Activated T-cell treated with anti-CD3 and anti-CD28 coated beads, Interleukin-2, amount 50 U/mL, for 72 hours (primary cell): ENCODE results near the gene NPW. TPM values are rescaled to one million over a fixed set of nuclear protein-coding genes. Genes with fewer than 3 reads are reported as not detected.

Source experiments
- ATAC-seq, 2 donors: fragments of 150-1000 bp; cut with Tn5 transposase; replicated peaks in 1 of 2; 2 replicates each; pipeline ENCODE4 v1.10.0; 2021; ENCODE audit warnings: moderate library complexity in 2 of 2, mild to moderate bottlenecking in 1 of 2
- DNase-seq, 2 donors: peaks; one replicate each; pipeline ENCODE4 v3.0.0; 2021 to 2022; ENCODE audit warnings: mixed read lengths in 1 of 2
- H3K27ac Mint-ChIP-seq: one replicate; pipeline ENCODE4 v1.8.0; 2022; ENCODE audit warnings: mild to moderate bottlenecking, moderate library complexity, mixed read lengths
- H3K27me3 Mint-ChIP-seq: one replicate; pipeline ENCODE4 v1.8.0; 2022; ENCODE audit warnings: low read depth, mixed read lengths
- H3K36me3 Mint-ChIP-seq, 2 donors: one replicate each; pipeline ENCODE4 v1.8.0; 2022; ENCODE audit warnings: mixed read lengths in 2 of 2, mild to moderate bottlenecking in 1 of 2; ENCODE audit not compliant: insufficient read depth in 2 of 2
- H3K4me1 Mint-ChIP-seq: one replicate; pipeline ENCODE4 v1.8.0; 2022; ENCODE audit warnings: low read depth, mixed read lengths
- H3K4me3 Mint-ChIP-seq, 2 donors: one replicate each; pipeline ENCODE4 v1.8.0; 2022; ENCODE audit warnings: mild to moderate bottlenecking in 2 of 2, mixed read lengths in 2 of 2, moderate library complexity in 2 of 2
- H3K9me3 Mint-ChIP-seq, 2 donors: one replicate each; pipeline ENCODE4 v1.8.0; 2022; ENCODE audit warnings: mixed read lengths in 2 of 2
- total RNA-seq, 2 donors: library from RNA; stranded (reverse); gene quantifications; one replicate each; pipeline ENCODE4 v1.2.3, GENCODE V29; 2022

NPW gene
- total RNA-seq, 2 donors from 2014 or later: 1.5 to 1.9 TPM

DNA sequence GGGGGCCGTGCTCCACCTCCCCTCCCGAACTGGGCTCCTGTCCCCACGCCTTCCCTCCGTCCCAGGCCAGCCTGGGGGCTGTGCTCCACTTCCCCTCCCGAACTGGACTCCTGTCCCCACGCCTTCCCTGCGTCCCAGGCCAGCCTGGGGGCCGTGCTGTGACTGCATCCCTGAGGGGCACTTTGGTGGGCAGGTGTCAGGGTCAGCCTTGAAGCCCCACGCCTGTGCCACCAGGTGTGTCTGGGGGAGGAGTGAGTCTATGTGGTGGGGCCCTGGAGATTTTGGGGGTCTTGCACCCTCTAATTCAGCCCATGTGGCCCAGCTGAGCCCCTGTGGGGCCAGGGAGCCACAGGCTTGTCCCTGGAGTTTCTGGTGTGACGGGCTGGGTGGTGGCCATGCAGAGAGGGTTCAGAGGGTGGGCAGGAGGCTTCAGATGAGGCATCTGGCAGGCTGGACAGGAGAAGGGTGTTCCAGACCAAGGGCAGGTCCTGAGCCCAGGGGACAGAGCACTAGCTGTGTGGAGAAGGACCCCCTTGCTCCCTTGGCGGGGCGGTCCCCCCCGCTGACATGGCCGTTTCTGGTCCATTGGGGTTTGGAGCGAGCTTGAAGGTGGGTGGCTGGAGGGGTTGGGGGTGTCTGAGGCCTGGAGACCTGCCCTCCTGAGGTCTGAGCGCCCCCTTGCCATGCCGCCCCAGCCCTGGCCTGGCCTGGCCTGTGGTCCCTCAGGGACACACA, 15.3 kb downstream of the NPW start:
- Mint-ChIP-seq H3K36me3 (no peaks in the 10 kb centered on the region), H3K27me3 (no peaks in the 10 kb centered on the region), H3K4me3 (no peak overlapping the region), H3K9me3 (no peaks in the 10 kb centered on the region), H3K27ac (no peak overlapping the region), H3K4me1 (no peaks in the 10 kb centered on the region)
- ATAC-seq (no peak), DNase-seq (no peak)

DNA sequence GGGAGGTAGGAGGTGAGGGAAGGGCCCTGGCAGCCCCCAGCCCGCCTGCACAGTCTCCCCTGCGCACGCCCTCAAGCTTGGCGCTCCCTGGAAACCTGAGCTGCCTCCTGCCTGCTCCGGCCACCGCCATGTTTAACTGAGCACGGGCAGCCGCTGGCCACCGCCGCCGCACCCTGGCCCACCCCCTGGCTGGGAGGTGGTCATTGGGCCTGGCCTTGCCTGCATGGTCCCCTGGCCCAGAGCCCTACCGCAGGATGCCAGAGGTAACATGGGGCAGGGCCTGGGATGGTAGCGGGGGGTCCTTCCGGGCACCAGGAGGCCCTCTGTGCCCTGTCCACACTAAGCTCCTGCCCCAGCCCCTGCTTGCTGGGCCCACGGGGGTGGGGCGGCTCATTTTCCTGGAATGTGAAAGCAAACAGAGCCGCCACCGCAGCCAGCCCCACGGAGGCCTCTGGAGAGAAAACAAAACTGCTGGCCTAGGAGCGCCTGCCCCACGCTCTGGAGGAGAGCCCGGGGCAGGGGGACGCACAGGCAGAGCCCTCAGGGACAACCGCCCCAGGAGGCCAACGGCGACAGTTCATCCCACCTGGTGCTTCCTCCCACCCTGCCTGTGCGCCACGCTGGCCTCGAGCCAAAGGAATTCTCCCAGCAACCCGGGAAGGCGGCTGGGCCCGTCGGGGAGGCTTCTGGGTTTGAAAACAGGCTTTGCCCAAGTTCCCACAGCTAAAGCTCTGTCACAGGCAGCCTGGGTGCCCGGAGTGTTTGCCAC, 16.0 kb downstream of the NPW start:
- H3K36me3 Mint-ChIP-seq: no peaks in the 10 kb centered on the region
- H3K27ac Mint-ChIP-seq: no peak overlapping the region
- H3K4me3 Mint-ChIP-seq: no peak overlapping the region
- ATAC-seq (no peak), DNase-seq (no peak)
- no peaks in the 10 kb centered on the region for H3K27me3 Mint-ChIP-seq
- no peaks in the 10 kb centered on the region for H3K4me1 Mint-ChIP-seq
- no peaks in the 10 kb centered on the region for H3K9me3 Mint-ChIP-seq

DNA sequence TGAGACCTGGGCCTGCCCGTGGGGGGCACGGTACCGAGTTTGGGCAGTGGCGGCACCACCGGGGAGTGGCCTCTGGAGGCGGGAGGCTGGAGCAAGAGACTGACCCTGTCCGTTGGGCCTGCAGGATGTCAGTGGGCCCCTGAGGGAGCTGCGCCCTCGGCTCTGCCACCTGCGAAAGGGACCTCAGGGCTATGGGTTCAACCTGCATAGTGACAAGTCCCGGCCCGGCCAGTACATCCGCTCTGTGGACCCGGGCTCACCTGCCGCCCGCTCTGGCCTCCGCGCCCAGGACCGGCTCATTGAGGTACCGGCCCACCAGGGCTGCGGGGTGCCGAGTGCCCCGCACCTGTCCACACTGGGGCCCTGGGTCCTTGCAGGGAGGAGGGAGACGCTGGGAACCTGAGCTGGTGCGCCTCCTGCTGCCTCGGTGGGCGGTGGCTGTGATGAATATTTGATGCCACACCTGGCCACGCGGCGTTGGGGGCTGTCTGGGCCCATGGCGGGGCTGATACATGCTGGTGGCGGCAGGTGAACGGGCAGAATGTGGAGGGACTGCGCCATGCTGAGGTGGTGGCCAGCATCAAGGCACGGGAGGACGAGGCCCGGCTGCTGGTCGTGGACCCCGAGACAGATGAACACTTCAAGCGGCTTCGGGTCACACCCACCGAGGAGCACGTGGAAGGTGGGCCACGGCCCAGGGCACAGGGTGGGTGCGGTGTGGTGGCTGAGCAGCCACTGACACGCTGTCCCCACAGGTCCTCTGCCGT, 16.8 kb downstream of the NPW start:
- Mint-ChIP-seq H3K36me3 (no peaks in the 10 kb centered on the region), H3K27me3 (no peaks in the 10 kb centered on the region), H3K4me3 (no peak overlapping the region), H3K27ac (no peak overlapping the region), H3K9me3 (no peaks in the 10 kb centered on the region), H3K4me1 (no peaks in the 10 kb centered on the region)
- DNase-seq (no peak), ATAC-seq (no peak)

DNA sequence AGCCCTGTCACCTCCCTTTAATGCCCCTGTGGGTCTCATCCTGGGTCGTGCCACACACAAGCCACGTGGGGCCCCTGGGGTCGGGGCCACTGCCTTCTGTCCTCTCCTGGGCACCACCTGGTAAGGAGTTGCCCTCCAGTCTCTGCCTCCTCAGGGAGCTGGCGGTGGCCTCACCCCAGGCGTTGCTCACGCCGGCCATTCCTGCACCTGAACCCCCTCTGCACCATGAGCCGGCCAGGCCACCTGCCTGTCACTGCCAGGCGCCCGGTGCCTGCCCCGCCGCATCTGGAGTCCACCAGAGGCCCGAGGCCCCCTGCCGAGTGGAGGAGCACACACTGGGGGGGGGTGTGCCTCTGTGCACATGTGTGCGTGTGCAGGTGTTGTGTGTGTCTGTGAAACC, 17.5 kb downstream of the NPW start:
- no peaks in the 10 kb centered on the region for H3K36me3 Mint-ChIP-seq
- no peaks in the 10 kb centered on the region for H3K9me3 Mint-ChIP-seq
- no peaks in the 10 kb centered on the region for H3K27me3 Mint-ChIP-seq
- DNase-seq (no peak), ATAC-seq (no peak)
- no peak overlapping the region for H3K27ac Mint-ChIP-seq
- H3K4me1 Mint-ChIP-seq: no peaks in the 10 kb centered on the region
- no peak overlapping the region for H3K4me3 Mint-ChIP-seq

DNA sequence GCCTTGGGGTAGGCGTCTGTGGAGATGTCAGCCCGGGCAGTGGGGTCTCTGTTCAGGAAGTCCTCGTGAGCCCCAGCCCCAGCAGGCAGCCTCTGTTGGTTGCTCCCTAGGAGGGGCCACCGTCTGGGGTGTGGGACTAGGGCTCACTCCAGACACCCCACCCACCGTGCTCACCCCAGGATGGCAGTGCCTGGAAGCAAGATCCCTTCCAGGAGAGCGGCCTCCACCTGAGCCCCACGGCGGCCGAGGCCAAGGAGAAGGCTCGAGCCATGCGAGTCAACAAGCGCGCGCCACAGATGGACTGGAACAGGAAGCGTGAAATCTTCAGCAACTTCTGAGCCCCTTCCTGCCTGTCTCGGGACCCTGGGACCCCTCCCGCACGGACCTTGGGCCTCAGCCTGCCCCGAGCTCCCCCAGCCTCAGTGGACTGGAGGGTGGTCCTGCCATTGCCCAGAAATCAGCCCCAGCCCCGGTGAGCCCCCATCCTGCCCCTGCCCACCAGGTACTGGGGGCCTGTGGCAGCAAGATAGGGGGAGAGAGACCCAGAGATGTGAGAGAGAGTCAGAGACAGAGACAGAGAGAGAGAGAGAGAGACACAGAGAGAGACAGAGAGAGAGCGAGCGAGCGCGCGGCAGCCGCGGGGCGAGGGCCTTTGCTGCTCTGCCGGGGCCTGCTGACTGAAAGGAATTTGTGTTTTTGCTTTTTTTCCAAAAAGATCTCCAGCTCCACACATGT, 18.2 kb downstream of the NPW start:
- no peak overlapping the region for H3K27ac Mint-ChIP-seq
- H3K36me3 Mint-ChIP-seq: no peaks in the 10 kb centered on the region
- H3K27me3 Mint-ChIP-seq: no peaks in the 10 kb centered on the region
- no peak for DNase-seq
- no peak overlapping the region for H3K4me3 Mint-ChIP-seq
- ATAC-seq: no peak
- H3K4me1 Mint-ChIP-seq: no peaks in the 10 kb centered on the region
- H3K9me3 Mint-ChIP-seq: no peaks in the 10 kb centered on the region

DNA sequence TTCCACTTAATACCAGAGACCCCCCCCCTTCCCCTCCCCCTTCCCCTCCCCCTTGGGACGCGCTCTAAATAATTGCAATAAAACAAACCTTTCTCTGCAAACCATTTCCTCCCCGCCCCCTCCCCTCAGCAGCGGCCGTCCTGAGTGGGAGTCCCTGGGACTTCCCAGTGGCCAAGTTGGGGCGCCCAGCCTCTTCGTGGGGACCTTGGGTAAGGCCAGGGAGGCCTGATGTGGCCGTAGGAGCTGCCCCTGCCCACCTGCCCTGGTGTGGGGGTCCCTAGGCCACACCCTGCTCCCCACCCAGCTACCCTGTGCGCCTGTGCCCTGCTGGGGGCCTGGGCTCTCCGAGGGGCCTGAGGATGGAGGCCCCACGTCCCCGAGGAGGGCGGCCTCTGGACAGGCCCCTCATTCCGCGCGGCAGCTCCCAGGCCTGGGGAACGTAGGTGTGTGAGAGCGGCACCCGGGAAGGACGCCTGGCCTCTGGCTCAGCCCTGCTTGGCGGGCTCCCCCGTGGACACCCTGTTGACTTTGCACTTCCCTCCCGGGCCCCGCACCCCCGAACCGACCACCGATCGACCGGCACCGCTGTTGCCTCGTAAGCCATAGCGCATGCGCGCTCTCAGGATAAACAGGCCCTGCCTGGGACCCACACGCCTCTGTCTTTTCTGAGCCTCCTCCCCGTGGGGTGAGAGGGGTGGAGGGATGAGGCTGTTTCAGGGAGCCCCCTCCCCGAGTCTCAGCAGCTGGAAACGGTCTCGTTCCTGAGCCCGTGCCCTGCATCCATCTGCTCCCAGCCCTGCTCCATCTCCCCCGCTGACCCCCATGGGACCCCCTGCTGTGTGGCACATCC, 19.0 kb downstream of the NPW start:
- no peaks in the 10 kb centered on the region for H3K27me3 Mint-ChIP-seq
- H3K27ac Mint-ChIP-seq: no peak overlapping the region
- H3K36me3 Mint-ChIP-seq: no peaks in the 10 kb centered on the region
- no peak overlapping the region for H3K4me3 Mint-ChIP-seq
- ATAC-seq (no peak), DNase-seq (no peak)
- no peaks in the 10 kb centered on the region for H3K9me3 Mint-ChIP-seq
- no peaks in the 10 kb centered on the region for H3K4me1 Mint-ChIP-seq

DNA sequence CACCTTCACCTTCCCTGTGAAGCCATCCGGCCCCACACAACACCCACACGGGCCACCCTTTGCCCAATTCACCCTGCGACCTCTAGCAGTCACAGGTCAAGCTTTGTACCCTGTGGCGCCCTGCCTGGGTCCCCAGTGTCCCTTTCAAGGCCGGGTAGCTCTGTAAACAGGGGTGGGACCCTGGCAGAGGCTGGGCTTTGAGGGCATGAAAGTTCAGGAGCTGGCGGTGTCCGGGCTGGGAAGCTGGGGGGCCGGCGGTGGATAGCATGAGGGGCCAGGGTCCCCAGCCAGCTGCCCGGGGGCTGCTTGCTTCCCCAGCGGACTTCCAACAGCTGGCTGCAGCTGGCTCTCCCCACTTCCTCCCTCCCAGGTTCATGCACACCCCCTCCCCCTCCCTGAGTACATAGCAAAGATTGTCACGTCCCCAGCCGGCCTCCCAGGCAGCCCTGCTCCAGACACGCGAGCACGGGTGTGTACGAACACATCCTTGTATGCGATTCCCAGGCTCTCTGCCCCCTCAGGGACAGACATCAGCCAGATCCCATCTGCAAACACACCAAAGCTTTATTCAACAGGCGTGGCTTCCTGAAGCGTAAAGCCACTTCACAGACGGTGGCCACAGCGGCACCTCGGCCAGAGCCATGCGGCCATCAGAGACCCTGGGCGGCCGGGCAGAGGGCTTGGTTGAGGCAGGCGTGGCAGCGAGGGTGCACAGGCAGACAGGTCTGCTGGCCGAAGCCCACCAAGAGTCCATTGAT, 19.9 kb downstream of the NPW start:
- no peaks in the 10 kb centered on the region for H3K36me3 Mint-ChIP-seq

DNA sequence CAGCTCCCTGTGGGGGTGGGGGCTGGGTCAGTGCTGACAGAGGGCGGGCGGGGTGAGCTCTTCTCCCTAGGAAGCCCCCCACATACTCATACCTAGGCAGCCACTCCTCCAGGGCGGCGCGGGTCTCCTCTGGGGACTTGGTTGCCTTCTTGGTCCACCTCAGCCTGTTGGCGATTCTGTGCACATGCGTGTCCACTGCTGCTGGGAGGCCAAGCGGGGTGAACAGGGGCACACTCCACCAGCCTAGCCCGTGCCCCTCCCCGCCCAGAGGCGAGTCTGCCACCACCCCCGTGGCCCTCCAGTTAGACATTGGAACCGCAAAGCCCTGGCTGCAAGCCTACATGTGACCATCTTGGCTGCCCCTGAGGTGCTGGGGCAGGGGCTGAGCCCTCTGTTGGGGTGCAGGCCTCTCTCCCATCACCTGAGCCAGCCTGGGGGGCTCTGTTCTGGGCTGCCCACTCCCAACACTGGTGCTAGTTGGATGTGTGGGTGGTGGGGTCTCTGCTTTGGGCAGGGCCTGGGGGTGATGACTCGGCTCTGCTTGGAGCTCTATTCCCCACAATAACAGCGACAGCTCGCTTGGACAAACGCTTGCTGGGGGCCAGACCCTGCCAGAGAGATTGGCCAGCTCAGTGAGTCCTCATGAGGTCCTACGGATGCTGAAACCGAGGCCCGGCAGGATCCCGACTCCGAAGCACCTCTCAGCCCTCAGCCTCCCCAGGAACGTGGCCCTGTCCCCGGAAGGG, 20.6 kb downstream of the NPW start:
- ATAC-seq: no peak
- Mint-ChIP-seq H3K4me3 (no peak overlapping the region), H3K27me3 (no peaks in the 10 kb centered on the region), H3K4me1 (no peaks in the 10 kb centered on the region), H3K9me3 (no peaks in the 10 kb centered on the region), H3K36me3 (no peaks in the 10 kb centered on the region), H3K27ac (no peak overlapping the region)
- no peak for DNase-seq

More for the DNA sequence above, 19.9 kb downstream of the NPW start:
- ATAC-seq (no peak), DNase-seq (no peak)
- H3K27me3 Mint-ChIP-seq: no peaks in the 10 kb centered on the region
- no peaks in the 10 kb centered on the region for H3K4me1 Mint-ChIP-seq
- no peak overlapping the region for H3K4me3 Mint-ChIP-seq
- H3K9me3 Mint-ChIP-seq: no peaks in the 10 kb centered on the region
- H3K27ac Mint-ChIP-seq: no peak overlapping the region

DNA sequence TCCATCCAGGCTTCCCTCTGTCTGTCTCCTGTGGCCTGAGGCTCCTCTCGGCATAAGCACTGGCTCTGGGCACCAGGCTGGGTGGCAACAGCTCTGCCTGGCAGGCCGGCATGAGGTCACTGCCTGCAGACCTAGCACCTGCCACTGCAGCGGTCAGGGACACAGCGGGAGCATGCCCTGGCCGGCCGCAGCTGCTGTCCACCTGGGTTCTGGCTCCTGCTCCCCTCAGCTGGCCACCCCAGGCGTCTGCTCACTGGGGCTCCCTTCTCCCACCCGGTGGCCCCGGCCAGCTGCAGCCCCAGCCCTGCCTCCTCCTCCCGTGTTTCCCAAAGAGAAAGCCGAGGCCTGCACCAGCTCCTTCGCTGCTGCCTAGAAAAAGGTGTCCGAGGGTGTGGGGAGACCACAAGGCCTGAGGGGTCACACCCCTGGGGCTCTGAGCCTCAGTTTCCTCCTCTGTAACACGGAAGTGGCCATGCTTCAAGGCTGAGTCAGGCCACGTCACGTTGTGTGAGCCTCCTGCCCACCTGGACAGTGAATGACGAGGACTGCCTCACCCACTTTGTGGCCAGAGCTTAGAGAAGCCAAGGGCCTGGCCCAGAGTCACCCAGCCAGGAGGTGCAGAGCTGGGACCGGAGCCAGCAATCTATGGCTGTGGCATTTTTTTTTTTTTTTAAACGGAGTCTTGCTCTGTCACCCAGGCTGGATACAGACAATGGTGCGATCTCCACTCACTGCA, 21.4 kb downstream of the NPW start:
- Mint-ChIP-seq H3K27me3 (no peaks in the 10 kb centered on the region), H3K27ac (no peak overlapping the region), H3K36me3 (no peaks in the 10 kb centered on the region), H3K4me3 (no peak overlapping the region), H3K4me1 (no peaks in the 10 kb centered on the region), H3K9me3 (no peaks in the 10 kb centered on the region)
- DNase-seq (no peak), ATAC-seq (no peak)

DNA sequence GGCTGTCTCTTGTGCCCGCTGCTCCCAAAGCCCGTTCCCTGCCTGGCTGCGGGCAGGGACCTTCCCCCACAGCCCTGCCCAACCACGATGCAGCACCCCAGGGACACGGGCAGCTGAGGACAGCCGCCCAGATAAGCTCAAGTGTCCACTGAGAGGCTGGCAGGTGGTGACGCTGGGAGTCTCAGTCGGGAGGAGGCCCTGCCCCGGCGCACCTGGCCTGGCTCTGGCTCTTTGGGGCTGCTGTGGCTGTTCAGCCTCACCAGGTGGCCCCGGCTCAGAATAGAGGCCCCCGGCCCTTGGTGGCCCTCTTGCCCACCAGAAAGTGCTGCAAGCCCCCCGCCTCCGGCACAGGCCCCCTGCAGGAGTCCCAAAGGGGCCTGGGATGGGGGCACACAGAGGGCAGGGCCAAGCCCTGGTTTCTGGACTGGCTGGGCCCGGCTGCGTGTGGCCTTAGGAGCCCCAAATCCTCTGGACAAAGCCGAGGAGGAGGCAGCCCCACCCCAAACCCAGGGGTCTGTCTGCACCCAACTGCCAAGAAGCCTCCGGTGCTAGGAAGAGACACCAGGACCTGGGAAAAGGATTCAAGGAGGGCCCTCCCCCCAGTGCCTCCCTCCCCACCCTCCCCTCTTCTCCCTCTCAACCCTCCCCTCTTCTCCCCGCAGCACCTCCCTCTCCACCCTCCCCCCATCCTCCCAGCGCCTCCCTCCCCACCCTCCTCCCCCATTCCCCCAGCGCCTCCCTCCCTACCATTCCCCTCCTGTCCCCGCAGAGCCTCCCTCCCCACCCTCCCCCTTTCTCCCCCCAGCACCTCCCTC, 22.8 kb downstream of the NPW start:
- H3K27me3 Mint-ChIP-seq: no peaks in the 10 kb centered on the region
- DNase-seq (no peak), ATAC-seq (no peak)
- H3K9me3 Mint-ChIP-seq: no peaks in the 10 kb centered on the region
- no peak overlapping the region for H3K27ac Mint-ChIP-seq
- no peak overlapping the region for H3K4me3 Mint-ChIP-seq
- H3K4me1 Mint-ChIP-seq: peaks cover 7% of the 10 kb centered on the region
- H3K36me3 Mint-ChIP-seq: no peaks in the 10 kb centered on the region
